Left renal cortex interstitium (tissue), 4 donors: ENCODE data around the gene IL1RL1. TPM values are rescaled to one million over a fixed set of nuclear protein-coding genes. Genes with fewer than 3 reads are reported as not detected.

Experiments used
- DNase-seq, 4 donors: peaks; one replicate each; pipeline ENCODE4 v3.0.0-alpha.2; 2013; ENCODE audit warnings: low read depth in 4 of 4, low spot score in 2 of 4, missing footprints in 1 of 4
- polyA plus RNA-seq, 4 donors: library from polyadenylated mRNA; unstranded; fragments of 120-200 nt; gene quantifications; one replicate each; pipeline ENCODE4 v1.2.1, GENCODE V29; 2013; ENCODE audit not compliant: insufficient read length in 4 of 4

IL1RL1 gene
- polyA plus RNA-seq, 4 donors: 0.21 to 0.55 (median 0.41) TPM

DNA sequence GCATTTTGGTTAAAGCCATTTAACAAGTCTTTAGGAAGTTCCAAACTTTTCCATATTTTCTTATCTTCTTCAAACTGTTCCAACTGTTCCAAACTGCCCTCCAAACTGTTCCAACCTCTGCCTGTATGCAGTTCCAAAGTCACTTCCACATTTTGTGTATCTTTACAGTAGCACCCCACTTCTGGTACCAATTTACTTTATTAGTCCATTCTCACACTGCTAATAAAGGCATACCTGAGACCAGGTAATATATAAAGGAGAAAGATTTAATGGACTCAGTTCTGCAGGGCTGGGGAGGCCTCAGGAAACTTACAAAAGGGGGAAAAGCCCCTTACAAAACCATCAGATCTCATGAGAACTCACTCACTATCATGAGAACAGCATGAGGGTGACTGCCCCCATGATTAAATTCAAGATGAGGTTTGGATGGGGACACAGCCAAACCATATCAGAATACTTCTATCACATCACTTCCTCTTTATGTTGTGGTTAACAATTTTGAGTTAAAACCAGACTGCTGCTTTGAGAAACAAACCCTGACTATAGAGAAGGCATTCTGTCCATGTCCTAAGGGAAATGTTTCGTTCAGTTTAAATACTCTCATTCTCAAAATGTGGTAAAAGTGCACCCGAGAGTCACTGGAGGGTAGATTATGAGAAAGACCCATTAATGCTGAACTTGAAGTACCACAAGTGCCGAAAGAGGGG lies 55.2 kb downstream of the IL1RL1 start:
- no peak for DNase-seq

DNA sequence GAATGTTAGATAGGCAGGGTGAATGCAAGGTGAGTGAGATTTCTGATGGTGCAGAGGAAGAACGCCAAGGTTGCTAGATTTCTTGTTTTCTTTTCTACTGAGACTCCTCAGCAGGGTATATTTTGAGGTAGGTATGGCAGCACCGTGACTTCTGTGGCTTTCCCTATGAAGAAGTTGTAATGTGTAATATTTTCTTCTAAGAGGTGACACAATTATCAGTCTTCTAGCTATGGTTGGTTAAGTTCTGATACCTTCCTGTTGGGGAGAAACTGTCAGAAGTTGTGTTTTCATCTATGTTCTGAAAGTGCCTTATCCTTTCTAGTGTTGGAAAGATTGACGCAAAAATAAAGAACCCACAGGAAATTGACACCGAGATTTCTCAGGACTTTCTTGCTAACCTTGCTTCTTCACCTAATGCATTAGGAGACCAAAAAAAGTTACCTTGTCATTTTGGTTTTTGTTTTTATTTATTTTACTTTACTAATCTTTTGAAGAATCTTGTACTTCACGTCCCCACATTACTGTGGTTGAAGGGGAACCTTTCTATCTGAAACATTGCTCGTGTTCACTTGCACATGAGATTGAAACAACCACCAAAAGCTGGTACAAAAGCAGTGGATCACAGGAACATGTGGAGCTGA lies 56.1 kb downstream of the IL1RL1 start:
- DNase-seq: no peak

DNA sequence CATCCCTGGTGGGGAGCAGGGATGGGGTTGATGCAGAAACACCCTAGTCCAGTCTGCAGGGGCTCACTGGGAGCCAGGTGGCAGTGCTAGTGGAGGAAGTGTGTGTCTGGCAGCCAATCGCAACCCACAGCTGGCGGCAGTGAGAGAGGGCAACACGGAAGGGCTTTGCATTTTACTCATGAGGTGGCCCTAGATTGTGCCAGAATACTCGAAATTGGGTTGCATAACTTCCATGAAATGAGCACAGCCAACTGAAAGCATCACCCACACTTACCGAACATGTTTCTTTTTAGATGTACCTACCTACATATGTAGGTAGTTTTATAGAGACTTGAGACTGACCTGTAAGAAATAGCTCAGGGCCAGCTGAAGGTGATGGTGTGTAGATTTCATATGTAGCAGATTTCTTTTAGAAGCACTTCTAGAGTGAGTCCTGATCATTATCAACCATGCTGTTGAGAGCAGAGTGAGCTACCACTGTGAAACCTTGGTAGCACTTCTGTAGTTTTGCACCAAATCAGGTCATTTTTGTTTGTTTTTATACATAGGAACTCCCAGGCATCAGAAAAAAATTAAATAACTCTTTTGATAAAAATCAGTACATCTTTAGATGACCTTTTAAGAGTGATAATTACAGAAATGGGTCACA lies 57.2 kb downstream of the IL1RL1 start:
- no peak for DNase-seq

GRCh38 chr2:102369866-102370265 lies 58.5 kb downstream of the IL1RL1 start:
- DNase-seq: no peak

DNA sequence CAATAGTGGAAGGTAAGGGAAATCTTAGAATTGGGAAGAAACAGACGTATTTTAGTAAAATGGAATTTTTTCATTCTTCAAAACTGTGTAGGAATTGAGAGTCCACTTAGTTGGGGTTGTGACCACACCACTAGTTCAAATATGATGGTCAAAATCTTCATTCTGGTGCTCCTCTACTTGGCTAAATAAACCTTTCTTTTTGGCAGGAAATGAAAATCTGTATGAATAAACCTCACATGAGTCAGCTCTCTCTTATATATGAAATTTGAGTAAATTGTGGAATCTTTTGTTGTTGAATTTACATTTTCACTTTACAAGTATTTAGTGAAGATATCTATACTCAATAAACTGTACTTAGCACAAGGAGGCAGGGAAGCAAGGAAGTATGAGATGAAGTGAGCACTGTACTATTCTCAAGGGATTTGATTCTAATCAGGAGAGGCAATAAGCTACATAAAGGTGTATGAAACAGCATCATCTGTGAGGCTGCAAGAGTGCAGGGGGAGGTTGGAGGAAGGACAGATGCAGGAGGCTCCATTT lies 64.8 kb downstream of the IL1RL1 start:
- DNase-seq: no peak

GRCh38 chr2:102383722-102384121 lies 72.4 kb downstream of the IL1RL1 start:
- DNase-seq: no peak

- no peak for DNase-seq
Observed at GRCh38 chr2:102385522-102385921, 74.2 kb downstream of the IL1RL1 start.

DNA sequence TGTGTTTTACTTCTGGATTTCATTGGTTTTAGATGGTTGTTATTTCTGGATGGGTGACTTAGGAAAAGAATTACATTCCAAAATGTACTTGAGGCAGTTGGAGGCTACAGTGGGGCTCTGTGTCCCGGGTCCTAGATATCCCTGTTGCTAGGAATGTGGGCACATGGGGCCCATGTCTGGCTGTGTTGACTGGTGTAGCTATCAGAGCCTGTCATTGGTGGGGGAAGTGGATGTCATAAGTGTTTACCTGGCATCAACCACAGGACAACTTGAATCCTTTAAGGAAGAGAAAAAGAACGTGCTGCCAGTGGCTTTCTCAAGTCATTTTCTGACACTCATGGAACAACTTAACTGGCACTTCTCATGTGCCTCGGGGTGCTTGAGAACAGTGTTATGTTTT lies 74.6 kb downstream of the IL1RL1 start:
- DNase-seq: no peak

DNA sequence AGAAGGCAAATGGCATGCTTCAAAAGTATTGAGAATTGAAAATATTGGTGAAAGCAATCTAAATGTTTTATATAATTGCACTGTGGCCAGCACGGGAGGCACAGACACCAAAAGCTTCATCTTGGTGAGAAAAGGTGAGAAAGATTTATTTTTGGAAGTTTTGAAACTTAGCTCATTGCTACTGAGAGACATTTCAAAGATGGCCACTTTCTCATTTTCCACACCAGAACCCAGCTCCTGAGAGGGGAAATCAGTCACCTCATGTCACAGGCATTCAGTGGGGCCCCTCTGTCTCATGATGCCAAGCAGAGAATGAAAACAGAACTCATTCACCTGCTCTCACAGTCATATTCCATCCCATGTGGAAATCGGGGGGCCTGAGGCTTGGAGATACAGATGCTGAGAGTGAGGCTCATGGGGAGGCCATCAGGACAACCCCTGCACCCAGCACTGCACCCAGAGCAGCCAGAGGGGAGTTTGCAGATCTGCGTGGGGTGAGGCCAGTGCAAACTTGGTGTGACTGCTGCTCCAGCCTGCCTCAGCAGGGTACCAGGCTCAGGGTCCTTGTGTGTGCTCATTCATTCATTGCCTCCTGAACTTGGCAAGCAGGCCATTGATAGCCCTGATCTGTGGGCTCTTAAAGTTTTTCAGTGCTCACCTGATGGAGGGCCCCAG lies 75.6 kb downstream of the IL1RL1 start:
- no peak for DNase-seq

- no peak for DNase-seq
Observed at GRCh38 chr2:102387763-102388546, 76.6 kb downstream of the IL1RL1 start.

DNA sequence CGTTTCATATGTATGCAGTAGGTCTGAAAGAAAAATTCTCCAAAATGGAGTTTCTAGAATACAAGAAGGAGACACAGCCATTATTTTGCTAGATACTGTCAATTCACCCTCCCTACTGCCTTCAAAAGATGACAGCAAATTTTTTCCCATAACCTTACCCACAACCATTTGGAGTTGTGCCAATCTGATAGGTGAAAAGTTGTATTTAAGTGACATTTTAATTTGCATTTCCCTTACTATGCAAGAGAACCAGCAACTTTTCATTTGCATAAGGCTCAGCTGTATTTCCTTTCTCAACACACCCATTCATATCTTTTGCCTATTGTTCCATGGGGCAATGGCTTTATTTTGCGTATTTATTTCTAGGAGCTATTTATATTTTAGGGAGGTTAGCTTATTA lies 80.2 kb downstream of the IL1RL1 start:
- DNase-seq: no peak

- no peak for DNase-seq
Observed at GRCh38 chr2:102392096-102392495, 80.7 kb downstream of the IL1RL1 start.

DNA sequence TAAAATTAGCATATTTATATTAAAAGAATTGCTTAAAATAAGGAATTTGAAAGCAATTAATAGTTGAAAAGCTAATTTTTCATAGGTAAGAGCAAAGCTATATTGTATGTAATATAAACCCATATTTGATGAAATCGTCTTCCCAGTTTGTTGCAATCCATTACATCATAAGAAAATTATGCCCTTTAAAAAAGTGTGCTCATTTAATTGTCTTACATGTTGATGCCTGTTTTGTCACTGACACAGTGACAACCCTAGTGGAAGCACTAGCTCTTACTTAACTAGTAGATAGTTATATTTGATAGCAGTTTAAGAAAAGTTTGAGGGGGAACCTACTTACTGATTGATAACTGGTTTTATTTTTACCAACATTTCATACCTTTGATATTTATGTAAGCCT lies 81.6 kb downstream of the IL1RL1 start:
- DNase-seq: no peak

DNA sequence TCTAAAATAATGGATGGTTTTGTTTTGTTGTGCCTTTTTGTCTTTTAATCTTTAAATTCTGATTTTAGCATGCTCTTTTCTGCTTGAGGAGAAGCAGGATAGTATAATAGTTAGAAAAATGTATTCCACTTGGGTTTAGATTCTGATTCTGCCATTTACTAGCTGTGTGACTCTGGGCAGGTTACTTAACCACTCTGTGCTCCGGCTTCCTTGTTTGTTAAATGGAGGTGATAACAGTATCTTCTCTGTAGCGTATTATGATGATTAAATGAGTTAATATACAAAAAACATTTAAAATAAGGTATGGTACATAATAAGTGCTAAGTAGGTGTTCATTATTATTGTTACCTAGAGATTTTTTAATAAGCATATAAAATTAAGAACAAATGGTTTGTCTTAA lies 84.6 kb downstream of the IL1RL1 start:
- DNase-seq: no peak

DNA sequence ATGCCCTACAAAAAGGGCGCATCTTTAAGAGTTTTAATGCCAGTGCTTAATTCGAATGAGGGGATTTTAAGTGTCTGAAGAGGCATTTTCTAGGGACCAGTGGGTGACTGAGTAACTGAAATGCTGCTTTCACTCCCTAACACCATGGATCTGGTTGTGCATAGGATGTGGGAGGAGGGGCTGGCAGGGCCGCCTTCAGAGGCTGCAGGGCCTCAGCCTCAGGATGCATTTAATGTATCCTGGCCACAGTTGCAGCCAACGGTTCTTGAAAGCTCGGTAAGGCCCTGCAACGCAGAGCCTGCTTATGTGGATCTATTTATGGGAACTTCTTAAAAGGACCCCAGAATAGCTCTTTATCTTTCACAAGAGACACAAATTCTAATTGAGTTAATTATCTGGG lies 85.8 kb downstream of the IL1RL1 start:
- no peak for DNase-seq

- DNase-seq: no peak
Observed at GRCh38 chr2:102399499-102400141, 88.3 kb downstream of the IL1RL1 start.

GRCh38 chr2:102401456-102401855 lies 90.1 kb downstream of the IL1RL1 start:
- DNase-seq: no peak
